Fibroblast of skin of left biceps (primary cell): ENCODE measurements around the gene HEATR5B.
"Not testable (repeated sequence)": the region's sequence is repeated elsewhere in the genome, so short reads cannot be mapped to it uniquely, and the experiment has no call there.

Experiments used
- DNase-seq, 2 experiments: peaks; one replicate each; pipeline ENCODE4 v3.0.0-alpha.2; 2013; ENCODE audit warnings: low read depth in 2 of 2

HEATR5B gene

GRCh38 chr2:36941867-36942266 lies 142.3 kb downstream of the HEATR5B start:
- no peak for DNase-seq

- not testable (repeated sequence) for DNase-seq
Observed at GRCh38 chr2:36936526-36936925, 147.6 kb downstream of the HEATR5B start.

- DNase-seq = not testable (repeated sequence)
Observed at GRCh38 chr2:36931688-36932087, 152.5 kb downstream of the HEATR5B start.
